GM03348 (cell line): ENCODE measurements around the gene NEXN.

ENCODE experiments used
- DNase-seq: peaks from one replicate; pipeline ENCODE4 v3.0.0; 2012; ENCODE audit warnings: low spot score

NEXN gene

DNA sequence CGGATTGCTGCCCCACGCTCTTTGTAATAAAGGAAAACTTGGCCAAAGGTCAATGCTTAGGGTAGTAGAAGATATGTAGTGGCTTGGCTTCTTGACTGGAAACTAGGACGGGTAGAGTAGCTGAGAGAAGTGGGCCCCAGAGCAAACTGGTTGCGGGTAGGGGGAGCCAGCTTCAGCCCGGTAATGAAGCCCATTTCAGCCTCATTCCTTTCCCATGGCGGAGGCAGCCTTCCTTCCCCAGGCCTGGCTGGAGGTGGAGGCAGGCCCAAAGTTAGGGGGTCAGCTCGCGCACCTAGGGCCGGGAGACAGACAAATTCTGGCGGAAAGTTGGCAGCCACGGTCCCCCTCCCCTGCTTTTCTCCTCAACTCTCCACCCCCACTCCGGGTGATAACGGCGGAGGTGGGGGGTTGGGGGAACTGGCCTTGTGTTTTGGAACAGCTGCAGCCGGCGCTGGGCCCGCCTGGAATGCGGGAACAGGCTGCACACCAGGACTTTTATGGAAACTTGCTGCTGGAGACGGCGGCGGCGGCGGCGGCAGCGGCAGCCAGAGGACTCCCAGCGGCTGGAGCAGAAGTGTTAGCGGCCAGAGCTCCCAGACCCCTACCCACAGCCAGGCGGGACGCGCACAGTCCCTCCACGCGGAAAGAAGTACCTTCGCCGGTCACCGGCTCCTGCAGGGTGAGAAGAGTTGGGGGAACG is at the start of gene NEXN:
Gene NEXN (plus strand): TSS at position 544 of the 700 bp plus-strand sequence. CDS start 27,483 bp downstream, outside the sequence.
- DNase-seq: peak; percentile 87

DNA sequence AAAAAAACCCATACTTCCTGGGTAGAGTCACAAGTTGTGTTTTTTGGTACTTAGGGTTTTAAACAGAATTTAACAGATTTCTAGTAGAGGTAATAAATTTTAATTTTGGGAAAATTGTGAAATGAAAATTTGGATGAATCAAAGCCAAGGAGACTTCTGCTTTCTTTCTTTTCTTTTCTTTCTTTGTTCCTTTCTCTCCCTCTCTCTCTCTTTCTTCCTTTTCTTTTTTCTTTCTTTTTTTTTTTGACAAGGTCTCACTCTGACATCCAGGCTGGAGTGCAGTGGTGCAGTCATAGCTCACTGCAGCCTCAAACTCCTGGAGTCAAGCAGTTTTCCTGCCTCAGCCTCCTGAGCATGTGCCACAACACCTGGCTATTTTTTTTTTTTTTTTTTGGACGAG is 46.9 kb upstream of the NEXN start:
- DNase-seq: no peak

DNA sequence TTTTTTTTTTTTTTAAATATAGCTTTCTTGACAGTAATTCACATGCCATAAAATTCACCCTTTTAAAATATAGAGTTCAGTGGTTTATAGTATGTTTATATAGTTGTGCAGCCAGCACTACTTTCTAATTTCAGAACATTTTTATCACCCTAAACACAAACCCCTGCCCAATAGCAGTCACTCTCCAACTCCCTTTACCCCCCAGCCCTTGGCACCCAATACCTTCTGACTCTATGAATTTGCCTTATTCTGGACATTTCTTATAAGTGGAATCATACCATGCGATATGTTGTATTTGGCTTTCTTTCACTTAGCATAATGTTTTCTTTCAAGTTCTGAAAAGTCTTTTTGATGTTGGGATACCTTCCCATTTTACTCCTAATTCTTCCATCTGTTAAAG is 42.5 kb upstream of the NEXN start:
- no peak for DNase-seq

DNA sequence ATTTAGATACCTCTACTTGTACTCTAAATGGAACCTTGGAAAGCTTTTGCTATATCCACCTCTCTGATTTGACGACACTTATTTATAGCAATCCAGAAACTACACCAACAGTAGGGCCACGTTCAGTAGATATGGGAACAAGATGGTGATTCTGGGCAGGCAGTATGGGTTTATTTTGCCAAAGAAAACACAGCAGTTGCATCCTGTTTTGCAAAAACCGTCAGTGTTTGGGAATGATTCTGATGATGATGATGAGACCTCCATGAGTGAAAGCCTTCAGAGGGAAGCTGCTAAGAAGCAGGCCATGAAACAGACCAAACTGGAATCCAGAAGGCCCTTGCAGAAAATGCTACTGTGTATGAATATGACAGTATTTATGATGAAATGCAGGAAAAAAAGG is 41.5 kb upstream of the NEXN start:
- DNase-seq: no peak

DNA sequence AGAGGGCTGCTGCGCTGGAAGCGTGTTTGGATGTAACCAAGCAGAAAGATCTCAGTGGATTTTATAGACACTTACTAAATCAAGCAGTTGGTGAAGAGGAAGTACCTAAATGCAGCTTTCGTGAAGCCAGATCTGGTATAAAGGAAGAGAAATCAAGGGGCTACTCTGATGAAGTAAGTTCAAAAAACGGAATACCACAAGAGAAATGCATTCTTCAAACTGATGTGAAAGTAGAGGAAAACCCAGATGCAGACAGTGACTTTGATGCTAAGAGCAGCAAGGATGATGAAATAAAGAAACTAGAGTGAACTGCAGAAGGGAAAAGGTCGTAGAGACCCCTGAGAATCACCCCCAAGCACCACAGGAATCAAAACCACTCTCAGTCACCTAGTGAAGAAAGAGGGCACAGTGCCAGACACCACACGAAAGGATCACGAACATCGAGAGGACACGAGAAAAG is 40.8 kb upstream of the NEXN start:
- DNase-seq: no peak

DNA sequence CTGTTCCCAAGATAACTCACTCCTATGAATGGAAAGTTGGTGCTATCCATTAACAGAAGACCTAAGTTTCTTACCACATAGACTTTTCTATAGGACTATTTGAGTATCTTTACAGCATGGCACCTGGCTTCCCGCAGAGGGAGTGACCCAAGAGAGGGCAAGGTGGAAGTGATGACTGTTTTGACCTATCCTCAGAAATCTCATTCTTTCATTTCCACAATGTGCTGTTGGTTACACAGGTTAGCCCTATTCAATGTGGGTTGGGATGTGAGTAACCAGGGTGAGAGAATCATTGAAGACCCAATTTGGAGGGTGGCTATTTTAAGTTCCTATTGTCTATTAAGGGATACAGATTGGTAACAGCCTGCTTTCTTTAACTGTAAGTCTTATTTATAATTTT is 38.3 kb upstream of the NEXN start:
- DNase-seq: no peak

DNA sequence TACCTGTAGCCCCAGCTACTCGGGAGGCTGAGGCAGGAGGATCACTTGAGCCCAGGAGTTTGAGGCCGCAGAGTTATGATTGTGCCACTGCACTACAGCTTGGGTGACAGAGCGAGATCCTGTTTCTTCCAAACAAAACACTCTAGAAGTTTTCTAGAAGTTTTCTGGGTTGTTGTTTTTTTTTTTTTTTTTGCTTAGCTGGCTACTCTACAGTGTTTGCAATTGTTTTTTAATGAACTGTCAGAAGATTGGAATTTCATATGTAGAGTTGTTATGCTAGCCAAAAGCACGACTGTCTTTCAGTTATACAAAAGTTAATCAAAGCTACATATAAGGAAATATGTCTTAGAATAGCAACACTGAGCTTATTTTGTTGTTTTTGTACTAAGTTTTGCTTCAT is 30.9 kb upstream of the NEXN start:
- DNase-seq: peak; percentile 47

DNA sequence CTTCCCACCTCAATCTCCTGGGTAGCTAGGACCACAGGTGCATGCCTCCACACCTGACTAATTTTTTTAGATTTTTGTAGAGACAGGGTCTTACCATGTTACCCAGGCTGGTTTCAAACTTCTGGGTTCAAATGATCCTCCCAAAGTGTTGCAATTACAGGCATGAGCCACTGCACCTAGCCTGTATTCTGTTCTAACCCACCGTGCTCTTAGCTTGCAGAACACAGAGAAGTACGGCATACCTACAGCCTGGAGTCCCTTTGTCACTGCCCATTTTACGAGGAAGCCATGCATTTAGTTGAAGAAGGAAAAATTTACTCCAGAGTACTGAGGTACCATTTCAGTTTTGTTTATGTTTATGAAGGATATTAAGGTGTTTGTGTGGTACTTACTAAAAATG is 29.7 kb upstream of the NEXN start:
- DNase-seq: no peak

DNA sequence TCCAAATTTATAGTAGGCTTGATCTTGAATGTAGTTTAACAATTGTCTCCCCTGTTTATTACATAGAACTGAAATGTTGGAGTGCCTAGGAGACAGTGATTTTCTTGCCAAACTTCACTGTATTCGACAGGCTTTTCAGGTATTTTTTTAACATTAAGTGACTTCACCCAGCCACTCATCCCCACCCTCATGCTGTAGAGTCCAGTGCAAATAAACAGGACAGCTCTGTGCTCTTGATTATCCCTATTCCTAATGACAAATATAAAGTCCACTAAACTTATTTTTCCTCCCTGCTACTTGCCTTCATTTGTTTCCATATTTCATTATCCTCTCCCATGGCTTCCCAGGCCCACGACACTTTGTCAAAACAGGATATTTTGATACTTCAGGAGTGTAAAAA is 29.2 kb upstream of the NEXN start:
- DNase-seq: no peak

DNA sequence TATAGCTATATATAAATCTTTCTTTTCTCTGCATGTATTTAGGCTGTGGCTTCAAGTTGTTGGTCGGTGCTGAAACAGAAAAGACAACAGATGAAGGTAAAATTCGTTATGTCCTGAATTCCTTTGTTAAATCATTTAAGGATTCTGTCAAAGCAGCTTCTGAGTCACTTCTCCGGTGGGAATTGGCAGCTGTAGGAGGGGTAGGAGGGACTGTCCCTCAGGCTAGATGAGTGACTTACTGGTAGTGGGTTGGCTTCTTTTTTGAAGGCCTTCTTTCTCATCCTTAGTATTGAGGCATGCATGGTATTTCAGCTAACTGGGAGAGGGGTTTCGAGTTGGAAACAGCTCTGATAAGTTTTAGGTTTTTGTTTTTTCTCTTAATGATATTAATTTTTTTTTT is 22.1 kb upstream of the NEXN start:
- peak; percentile 10 for DNase-seq

DNA sequence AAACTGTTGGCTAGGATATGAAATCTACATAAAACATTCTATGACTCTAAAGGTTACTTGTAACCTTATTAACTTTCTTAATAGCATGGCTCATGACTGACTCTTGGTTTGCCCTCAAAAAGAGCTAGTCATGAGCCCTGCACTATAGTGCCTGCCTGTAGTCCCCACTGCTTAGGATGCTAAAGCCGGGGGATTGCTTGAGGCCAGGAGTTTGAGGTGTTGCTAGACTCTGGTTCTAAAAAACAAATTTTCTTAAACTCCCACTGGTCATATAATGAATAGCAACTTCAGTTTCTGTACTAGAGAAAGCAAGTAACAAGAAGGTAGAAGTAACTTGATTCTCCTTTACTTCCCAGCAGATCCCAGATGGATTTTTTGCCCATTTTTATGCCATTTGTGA is 15.8 kb upstream of the NEXN start:
- DNase-seq: no peak

DNA sequence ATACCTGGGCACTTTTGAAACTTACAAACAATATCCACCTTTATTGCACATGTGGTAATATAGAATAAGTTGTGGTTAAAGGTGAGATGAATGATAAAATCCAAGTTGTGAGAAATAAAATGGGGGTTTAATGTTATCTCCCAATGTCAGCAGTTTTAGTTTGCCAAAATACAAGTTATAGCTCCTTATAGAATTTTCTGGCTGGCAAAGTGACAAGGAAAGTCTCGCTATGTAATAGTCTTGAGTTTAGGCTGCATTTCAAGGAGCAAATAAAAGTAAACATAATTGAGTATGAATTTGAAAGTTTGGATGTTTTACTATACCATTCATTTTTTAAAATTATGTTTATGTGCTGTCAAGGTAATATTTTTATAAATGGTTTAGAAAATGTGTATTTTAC is 15.0 kb upstream of the NEXN start:
- no peak for DNase-seq

DNA sequence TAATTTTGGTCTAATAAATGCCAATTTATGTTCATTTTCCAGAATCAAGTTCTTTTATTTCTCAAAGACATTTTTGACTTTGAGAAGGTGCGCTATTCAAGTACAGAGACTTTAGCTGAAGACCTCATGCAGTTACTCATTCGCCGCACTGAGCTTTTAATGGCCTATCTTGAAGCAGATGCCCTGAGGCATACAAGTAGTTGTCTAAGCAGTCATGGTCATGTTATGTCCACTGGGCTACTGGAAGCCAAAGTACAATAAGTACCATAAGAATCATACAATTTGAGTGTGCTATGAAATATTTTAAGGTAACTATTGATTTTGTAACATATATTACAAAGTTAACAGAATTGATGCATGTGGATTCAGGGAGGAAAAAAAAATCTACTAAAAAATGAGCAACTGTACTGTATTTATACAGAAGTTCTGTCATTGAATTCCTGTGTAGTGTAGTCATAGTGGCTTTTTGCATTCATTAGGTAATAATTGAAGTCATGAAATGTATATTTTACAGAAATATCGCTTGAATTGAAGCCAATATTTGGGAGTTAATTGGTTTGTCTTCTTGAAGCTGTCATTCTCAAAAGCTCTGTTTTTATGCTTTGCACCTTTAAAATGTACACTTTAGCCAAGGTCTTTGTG is 13.5 kb upstream of the NEXN start:
- peak; percentile 17 for DNase-seq

DNA sequence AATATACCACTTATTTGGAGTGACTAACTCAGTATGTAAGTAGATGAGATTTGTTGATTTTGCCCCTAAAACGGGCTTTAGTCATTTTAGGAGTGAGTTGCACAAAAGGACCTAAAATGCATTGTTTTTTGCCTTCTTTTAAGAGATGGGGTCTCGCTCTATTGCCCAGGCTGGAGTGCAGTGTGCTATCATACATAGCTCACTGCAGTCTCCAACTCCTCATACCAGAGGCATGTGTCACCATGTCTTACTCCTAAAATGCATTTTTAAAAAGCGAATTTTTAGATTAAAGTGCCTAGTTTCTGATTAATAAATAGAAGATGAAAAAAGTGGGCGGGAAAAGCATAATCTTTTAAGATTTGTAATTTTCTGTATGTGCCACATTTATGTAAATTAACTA is 11.5 kb upstream of the NEXN start:
- DNase-seq: peak; percentile 17

DNA sequence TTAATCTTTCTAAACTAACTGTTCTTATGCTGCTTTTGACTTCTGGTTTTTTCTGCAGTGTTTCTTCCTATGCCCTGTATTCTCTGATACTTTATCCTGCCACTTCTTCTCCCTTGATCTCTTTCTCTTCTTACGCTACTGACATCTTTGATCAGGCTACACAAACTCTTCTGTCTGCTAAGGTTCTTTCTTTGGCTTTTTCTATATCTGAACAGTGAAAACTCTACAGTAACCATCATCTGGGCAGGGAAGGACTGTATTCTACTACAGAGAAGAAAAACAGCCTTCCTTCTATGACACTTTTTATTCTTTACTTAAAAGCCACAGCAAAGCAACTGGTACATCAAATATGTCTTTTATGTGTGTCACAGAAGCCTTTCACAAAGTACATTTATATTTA is 7.4 kb upstream of the NEXN start:
- DNase-seq: no peak

DNA sequence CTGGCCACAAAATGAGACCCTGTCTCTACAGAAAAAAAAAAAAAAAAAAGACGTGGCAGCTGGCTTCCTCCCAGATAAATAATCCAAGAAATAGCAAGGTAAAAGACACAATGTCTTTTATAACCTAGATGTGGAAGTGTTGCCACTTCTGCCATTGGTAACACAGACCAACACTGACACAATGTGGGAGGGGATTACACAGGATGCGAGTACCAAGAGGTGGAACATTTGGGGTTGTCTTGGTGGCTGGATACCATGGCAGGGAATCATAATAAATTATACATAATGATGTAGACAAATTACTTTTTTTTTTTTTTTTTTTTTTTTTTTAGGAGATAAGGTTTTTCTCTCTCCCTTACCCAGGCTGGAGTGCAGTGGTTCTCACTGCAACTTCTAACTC is 6.0 kb upstream of the NEXN start:
- DNase-seq: no peak

DNA sequence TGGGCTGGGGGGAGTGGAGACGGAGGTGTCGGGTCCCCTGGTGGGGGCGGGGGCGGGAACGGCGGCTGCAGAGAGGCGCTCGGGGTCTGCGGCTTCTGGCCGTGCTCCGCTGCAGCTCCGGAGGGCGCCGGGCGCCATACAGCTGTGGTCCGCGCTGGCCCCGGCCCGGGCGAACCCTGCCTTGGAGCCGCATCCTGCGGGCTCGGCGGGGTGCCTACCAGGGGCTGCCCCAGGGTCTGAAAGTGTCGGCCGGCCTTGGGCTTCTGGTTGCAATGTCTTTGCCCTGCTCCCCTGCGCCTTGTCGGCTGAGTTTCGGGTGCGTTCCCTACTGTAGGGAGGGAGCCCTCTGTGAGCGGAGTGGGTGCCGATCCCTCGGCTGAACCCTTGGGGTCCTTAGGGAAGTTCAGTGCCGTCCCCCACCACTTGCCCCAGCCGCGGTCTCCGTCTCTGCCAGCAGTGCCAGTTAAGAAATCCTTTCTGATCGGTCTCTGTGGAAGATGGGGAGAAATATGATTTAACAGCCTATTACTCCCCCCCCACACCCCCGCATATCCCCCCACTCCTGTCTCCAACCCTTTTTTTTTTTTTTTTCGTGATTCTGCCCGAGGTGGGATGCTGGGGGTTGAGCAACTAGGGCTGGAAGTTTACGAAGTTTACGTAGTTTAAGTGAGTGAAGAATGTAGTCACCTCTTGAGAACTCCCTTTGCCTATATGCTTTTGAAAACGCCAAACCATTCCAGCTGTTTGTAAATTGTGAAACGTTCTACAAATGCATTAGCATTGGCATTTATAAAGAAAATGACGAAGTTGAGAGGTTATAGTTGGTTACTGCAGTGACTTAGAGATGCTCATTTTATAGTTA is 588 bp downstream of the NEXN start:
- DNase-seq: peak; percentile 57

DNA sequence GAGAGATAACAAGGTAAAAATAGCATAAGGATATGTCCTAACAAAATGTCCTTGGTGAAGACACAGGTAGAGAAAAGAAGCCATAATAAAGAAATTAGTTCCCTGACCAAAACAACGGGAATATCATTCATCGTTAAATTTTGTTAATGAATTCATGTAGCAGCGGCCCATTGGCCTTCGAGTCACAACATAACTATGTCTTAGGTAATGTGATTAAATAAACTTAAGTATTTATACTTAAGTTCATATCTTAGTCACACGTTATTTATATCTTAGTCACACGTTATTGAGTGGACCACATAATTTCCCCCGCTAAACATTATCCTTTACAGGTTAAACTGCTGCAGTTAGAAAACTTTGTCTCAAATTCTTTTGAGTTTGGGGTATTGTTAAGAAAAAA is 1.2 kb downstream of the NEXN start:
- peak; percentile 66 for DNase-seq

DNA sequence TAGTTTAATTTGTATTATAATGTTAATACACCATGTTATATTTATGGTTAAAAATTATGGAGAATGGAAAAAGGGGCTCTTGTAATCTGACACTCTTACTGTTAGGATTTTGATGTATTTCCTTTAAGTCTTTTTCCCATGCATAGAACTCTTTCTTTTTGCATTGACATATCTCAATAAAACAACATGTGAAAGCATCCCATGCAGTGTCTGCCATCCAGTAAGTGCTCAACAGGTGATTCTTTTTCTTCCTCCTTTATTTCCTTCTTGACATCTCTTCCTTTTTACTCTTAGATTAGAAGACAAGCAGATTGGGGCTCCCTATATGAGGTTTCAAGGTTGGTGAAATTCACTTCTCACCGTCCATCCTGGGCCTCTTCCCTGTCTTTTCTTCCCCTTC is 2.8 kb downstream of the NEXN start:
- DNase-seq: no peak

DNA sequence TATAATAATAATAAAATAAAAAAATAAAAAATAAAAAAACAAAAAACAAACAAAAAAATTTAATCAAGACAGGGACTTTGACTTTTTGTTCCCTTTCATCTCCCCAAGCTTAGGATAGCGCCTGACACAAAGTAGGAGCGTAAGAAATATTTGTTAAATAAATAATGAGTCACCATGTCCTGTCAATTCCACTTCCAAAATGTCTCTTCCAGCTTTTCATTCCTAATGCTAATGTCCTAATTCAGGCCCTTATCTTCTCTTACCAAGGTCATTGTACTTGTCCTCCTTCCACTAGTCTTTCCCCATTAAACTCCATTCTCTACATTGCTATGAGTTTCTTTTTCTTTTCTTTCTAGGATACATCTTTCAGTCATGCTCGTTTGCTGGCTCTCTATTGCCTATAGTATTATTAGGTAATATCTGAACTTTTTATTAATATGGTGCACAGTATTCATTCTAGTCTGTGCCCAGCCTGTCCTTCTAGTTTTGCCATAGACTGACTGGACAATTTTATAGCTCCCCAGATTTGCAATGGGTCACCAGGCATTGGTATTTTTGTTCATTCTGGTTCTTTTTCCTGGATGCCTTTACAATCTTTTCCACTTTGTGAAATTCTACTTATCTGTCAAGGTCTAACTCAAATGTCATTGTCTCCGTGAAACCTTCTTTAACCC is 11.4 kb downstream of the NEXN start:
- DNase-seq: no peak

DNA sequence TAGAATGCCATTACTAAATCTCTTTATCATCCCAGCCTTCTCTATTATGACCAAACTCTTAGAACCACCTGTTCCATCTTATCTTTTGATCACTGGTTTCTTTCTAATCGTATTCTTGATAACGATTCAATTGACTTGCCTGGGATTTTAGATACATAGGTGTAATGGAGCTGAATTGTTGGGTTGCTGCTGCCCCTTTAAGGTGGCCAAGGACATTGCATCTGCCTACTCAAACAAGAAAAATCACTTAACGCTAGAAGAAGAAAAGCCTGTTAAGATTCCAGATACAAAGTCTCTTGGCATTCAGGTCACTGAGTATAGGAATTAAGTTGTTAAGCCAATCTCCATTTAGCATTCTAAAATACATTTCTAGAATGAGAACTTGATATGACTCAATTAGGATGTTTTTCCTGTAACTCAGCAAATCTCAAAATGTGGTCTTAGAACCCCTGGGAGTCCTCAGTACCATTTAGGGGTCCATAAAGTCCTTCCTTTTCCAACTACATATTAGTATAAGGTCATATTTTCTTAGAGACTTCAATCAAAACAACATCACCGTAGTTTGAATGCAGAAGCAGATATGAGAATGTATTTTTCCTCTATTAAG is 12.4 kb downstream of the NEXN start:
- peak; percentile 36 for DNase-seq

DNA sequence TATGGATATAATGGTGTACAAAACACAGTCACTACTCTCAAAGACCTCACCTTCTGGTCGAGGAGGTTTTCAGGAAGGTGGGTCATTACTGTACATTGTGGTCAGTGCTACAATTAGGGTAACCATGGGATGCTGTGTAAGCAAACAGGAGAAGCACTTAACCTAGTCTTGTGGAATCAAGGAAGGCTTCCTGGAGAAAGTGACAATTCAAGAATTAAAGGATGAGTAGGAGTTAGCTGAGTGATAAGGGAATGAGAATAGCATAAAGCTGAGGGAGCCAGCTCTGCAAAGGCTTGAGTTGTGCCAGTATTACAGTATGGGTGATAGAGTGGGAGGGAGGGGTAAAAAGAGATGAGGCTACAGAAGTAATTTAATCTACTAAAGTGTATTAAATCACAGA is 17.2 kb downstream of the NEXN start:
- DNase-seq: no peak
